Colonic mucosa (tissue), 4 donors: Measurements from ENCODE around the gene CACNA1D. TPM values are rescaled to one million over a fixed set of nuclear protein-coding genes. Genes with fewer than 3 reads are reported as not detected.

Source experiments
- DNase-seq: peaks from one replicate; pipeline ENCODE4 v3.0.0-alpha.2; 2020
- H3K27ac ChIP-seq: fragments of 200-600 bp; one replicate; pipeline ENCODE4 v1.8.0; 2021
- H3K27me3 ChIP-seq: fragments of 200-600 bp; one replicate; pipeline ENCODE4 v1.8.0; 2021
- H3K36me3 ChIP-seq: fragments of 200-600 bp; one replicate; pipeline ENCODE4 v1.8.0; 2021
- H3K4me1 ChIP-seq: fragments of 200-600 bp; one replicate; pipeline ENCODE4 v1.8.0; 2021; ENCODE audit warnings: mild to moderate bottlenecking
- H3K4me3 ChIP-seq: fragments of 200-600 bp; one replicate; pipeline ENCODE4 v1.8.0; 2021
- H3K9ac ChIP-seq, 2 donors: one replicate each; pipeline ENCODE4 v1.7.0; 2013; ENCODE audit warnings: control low read depth in 2 of 2, low read depth in 2 of 2, low read length in 2 of 2
- H3K9me3 ChIP-seq: fragments of 200-600 bp; one replicate; pipeline ENCODE4 v1.8.0; 2021
- CTCF ChIP-seq: fragments of 200-600 bp; IDR thresholded peaks from one replicate; pipeline ENCODE4 v1.8.0; 2022; ENCODE audit warnings: antibody characterized with exemption, mild to moderate bottlenecking
- intact Hi-C: fragments of 100-400 bp; cut with DNase I; formaldehyde crosslinking; loops from one replicate; pipeline ENCODE4 v1.14.1; 2022
- total RNA-seq, 2 donors: library from RNA; stranded (reverse); fragmentation: NEBNext Ultra II Directional in 1 of 2; extraction: Animal tissue kit (Norgen Biotek cat#: 25700) in 1 of 2; gene quantifications; one replicate each; pipeline ENCODE4 v1.2.1, GENCODE V29; 2021
- donor health status: healthy.
- donor health status: DM: no; HTN: no; CAD: no.
- donor health status: DM: no; HTN: no; CAD: no.

The CACNA1D gene
- total RNA-seq, 2 donors from 2014 or later, result 9.6 to 17.1 TPM

- no peaks in the 10 kb centered on the region for H3K4me1 ChIP-seq
These were observed 368.7 kb downstream of the CACNA1D start for GRCh38 chr3:53863145-53863544.

More at GRCh38 chr3:53863145-53863544, 368.7 kb downstream of the CACNA1D start:
- no peak for DNase-seq
- Histone ChIP-seq H3K9ac (no peak overlapping the region), H3K9me3 (no peaks in the 10 kb centered on the region), H3K36me3 (peaks cover 6% of the 10 kb centered on the region), H3K27me3 (no peaks in the 10 kb centered on the region), H3K27ac (no peak overlapping the region), H3K4me3 (no peak overlapping the region)
- TF ChIP-seq CTCF, result no peak
- intact Hi-C loops, result no loop called here

Other genes with a start within 250 kb of the CACNA1D start
- 100 to 1,000 TPM; 315 to 393 TPM for gene TKT, start 238.6 kb upstream of the CACNA1D start, total RNA-seq
- gene DCP1A, start 147.1 kb upstream of the CACNA1D start, total RNA-seq, result 10 to 100 TPM; 20.6 to 24.5 TPM